IPS DF 4.7 (cell line): ENCODE data around the gene DNAAF5.

Source experiments
- DNase-seq: peaks from one replicate; pipeline ENCODE4 v3.0.0-alpha.2; 2013; ENCODE audit warnings: low spot score; ENCODE audit errors: extremely low read depth

The DNAAF5 gene

DNA sequence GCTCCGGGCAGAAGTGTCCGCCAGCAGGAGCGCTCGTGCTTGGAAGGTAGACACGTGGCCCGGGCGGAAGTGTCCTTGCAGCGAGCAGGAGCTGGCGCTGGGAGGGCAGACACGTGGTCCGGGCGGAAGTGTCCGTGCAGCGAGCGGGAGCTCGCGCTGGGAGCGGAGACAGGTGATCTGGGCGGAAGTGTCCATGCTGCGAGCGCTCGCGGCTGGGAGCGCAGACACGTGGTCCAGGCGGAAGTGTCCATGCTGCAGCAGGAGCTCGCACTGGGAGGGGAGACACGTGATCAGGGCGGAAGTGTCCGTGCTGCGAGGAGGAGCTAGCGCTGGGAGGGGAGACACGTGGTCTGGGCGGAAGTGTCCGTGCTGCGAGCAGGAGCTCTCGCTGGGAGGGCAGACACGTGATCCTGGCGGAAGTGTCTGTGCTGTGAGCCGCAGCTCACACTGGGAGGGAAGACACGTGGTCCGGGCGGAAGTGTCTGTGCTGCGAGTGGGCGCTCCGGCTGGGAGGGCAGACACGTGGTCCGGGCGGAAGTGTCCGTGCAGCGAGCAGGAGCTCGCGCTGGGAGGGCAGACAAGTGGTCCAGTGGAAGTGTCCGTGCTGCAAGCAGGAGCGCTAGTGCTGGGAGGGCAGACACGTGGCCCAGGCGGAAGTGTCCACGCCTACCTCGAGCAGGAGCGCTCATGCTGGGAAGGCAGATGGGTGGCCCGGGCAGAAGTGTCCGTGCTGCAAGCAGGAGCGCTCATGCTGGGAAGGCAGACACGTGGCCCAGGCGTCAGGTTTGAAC, 41.6 kb downstream of the DNAAF5 start:
- no peak for DNase-seq

DNA sequence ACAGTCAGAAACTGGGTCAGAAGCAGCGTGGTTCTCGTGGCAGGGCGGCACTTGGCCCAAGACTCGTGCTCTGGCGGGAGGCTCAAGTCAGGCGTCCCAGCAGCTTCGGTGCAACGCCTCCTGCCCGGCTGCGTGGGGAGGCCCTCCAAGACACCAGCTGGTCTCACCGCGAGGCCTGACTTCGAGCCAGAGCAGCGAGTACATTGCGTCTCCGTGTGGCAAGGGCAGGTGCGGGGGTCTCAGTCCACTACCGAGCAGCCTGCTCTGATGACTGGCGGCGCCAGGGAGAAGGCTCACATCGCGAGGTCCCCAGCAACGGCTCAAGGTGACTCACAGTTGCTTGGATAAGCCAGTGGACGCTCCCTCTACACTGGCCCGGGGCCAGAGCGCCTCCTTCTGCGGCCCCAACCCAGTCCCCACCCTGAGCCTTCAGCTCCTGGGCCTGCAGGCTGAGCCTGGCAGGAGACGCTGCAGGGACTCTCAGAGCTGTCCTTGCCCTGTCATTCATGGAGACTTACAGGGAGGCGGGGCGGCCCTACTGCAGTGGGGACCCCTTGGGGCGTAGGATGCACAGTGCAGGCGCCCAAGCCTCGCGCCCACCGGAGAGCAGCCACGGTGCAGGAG, 42.5 kb downstream of the DNAAF5 start:
- no peak for DNase-seq

DNA sequence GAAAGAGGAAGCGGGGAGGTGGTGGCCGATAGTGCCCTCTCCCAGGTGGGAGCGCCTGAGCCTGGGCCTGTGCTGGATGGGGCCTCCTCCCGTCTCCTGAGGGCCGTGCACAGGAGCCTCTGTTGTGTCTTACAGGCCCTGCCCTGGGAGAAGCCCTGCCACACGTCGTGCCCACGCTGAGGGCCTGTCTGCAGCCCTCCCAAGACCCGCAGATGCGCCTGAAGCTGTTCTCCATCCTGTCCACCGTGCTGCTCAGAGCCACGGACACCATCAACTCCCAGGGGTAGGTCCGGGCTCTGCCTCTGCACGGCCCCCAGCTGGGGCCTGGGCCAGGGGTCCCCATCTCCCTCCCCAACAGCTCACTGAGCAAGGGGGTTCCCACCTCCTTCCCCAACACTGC, 43.8 kb downstream of the DNAAF5 start:
- DNase-seq: no peak

DNA sequence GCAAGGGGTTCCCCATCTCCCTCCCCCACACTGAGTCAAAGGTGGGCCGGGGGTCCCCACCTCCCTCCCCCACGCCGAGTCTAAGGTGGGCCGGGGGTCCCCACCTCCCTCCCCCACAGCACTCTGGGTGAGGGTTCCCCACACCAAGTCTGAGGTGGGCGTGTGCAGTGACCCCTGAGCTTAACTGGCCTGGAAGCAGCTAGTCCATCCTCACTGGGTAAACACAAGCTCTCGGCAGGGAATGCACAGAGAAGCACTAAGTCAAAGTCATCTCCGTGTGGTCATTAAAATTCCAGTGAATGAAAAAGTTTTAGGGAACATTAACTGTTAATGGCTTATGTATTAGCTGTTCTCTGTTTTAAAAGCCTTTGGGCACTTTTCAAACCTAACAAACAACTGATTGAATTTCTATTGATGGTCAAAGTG, 44.3 kb downstream of the DNAAF5 start:
- no peak for DNase-seq

DNA sequence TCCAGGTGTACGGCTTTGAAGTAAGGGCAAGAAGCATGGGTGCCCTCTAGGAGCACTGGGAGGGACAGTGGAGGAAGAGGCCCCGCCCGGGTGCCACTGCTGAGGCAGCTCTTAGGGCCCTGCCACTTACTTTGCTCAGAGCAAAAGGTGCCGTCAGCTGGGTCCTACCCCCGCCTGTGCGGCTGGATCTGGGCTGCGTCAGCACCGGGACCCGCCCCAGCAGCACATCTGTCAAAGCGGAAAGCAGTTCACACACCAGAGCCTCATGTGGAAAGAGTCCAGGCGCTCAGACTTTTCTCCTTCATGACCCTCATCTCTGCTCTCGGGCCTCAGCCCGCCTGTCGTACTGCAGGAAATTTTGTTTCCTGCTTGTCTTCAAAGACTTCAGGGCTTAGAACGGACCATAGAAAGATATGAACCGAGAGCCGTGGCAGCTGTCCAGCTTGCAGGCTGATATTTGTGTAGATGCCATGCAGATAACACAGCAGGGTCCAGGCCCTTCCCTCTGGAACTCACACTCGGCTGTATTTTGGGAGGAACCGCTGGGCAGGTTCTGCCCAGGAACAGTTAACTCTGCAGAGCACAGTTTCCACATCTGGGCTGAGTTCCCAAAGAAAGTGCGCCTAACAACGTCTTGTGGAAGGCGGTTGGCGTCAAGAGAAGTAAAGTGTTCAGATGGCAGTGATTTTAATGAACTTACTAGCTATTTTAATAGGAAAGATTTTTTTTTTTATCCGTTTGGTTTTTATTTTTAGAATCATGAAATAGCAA, 44.9 kb downstream of the DNAAF5 start:
- no peak for DNase-seq

DNA sequence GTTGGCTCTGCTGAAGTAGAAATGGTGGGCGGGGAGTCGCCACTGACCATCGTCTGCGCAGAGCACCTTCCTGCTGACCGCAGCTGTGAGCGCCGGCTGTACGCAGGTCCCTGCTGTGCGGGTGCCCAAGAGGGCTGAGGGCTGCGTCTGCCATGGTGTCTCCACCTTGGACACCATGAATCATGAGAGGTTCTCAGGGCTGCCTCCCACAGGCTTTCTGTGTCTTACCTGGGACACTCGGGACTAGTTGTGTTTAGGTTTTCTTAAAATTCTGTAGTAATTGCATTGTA, 45.5 kb downstream of the DNAAF5 start:
- DNase-seq: no peak

DNA sequence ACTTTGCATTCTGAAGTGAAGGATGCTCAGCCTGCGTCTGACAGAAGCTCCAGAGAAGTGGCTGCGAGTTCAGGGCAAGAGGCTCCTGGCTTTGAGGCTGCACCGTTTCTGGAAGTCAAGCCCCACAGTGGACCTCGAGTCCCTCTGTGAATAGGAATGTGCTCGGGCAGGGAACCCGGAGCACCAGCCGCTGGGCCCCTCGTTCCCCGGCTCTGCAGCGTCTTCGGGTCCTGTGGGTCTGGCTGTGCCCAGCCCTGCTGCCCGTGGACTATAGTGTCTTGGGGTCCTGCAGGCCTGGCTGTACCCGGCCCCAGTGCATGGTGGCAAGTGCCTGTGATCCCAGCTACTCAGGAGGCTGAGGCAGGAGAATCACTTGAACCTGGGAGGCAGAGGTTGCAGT, 45.9 kb downstream of the DNAAF5 start:
- no peak for DNase-seq

DNA sequence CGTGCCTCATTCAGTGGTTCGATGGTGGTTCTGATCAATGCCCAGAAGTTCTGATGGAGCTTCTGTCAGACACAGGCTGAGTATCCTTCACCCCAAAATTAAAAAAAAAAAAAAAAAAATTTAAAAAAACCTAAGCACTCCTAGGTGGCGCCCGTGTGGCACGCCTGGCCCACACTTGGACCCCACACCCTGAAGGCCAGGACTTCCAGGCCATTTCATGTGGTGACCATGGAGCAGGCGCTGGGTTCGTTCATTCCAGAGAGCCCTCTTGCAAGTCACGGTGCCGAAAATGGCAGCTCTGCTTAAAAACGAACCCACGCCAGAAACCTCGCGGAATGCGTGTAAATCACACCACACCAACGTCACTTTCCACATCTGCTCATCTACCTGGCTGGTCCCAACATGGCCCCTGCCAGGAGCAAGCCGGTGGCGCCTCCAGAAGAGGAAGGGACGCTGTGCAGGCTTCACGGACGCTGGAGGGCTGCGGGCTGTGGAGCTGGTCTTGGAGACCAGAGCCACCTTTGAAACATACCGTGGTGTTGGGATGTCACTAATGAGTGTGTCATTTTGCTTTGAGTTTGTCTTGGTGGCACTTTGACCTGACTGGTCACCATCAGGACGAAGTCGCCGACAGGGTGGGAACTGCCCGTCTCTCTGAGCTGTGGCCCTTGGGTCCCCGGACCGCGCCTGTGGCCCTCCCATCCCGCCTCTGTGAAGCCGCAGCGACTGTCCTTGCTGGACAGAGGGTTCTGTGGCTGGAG, 46.5 kb downstream of the DNAAF5 start:
- DNase-seq: no peak

DNA sequence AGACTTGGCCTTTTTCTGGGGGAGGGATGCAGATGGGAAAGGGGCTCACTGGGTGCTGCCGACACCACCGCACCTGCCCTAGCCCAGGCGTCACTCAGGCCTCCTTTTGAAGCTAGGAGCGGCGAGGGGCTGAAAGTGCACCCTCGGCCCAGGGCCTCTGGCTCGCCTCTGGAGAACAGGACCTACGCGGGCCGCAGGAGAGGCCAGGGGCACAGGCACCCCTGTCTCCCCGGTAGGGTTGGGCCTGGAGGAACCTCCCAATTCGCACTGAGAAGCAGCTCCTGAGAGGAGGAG, 47.1 kb downstream of the DNAAF5 start:
- DNase-seq: no peak

DNA sequence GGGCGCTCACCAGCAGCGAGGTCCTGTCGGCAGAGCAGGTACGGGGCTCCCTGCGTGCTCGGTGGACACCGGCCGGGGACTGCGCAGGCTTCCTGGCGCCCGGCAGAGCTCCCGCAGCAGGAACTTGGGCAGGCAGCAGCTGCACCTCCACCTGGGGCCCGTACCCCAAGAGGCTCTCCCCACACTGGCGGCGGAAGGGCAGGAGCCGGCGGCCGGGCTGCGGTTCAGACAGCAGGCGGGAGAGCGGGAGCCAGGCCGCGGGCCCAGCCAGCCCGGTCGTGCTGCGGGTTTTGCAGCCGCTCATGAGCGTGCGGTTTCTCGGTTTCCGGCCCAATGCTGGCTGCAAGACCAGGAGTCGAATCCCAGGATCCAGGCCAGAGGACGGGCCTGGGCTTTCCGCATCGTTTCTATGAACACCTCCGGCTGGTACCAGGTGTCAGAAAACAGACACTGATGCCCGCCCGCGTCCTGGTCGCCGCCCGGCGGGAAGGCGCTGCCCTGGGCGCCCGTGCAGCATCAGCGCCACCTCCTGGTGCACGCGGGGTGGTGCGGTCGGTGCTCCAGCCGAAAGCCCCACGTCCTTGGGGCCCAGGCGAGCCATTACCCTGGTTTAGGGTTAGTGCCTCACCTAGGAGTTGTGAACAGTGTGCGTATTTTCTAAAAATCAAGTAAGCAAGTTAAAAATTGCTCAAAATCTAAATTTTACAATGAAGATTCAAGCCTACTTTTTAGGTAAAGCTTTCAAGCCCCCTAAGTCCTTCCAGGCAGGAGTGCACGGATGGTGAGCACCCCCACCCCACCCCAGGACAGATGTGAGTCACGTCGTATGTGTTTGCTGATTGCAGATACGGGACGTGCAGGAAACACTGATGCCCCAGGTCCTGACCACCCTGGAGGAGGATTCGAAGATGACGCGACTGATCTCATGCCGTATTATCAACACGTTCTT, 47.9 kb downstream of the DNAAF5 start:
- DNase-seq: no peak

DNA sequence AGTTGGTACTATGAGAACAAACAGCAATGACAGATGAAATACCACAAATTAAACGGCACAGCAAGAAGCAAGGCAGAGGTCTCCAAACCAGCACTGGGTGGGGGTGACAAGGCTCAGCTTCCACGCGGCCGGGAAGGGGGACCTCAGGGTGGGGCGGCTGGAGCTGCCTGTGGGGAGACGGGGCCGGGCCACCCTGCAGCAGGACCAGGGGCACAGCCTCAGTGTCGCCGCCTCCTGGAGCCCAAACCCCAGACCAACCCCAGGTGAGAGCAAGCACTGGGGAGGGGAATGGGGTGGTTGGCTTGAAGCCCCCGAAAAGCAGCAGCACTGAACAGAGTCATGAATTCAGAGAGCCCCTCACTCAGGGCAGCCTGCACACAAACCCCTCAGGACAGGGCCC, 49.9 kb downstream of the DNAAF5 start:
- DNase-seq: no peak

DNA sequence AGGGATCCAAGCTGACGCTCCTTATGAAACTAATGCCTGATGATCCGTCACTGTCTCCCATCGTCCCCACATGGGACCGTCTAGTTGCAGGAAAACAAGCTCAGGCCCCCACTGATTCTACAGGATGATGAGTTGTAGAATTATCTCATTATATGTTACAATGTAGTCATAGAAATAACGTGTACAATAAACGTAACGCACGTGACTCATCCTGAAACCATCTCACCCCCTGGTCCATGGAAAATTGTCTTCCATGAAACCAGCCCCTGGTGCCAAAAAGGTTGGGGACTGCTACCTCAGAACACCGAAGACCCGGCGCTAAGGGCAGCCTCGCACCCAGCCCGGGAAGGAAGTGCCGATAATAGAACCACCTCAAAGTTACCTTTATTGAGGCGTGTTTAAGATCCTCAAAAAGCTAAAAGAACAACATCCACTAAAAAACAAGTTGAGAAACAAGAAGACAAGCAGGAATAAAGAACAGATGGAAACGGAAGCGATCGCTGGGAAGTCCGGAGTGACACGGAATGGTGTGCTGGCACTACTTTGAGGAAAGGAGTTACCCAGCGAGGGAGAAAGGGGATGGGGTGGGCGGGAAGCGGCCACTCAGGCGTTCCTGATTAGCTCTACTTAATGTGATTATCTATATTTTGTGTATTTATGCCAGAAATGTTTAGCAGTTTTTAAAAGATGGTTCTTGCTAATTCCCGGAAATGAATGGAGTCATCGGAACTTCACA, 50.7 kb downstream of the DNAAF5 start:
- DNase-seq: no peak

DNA sequence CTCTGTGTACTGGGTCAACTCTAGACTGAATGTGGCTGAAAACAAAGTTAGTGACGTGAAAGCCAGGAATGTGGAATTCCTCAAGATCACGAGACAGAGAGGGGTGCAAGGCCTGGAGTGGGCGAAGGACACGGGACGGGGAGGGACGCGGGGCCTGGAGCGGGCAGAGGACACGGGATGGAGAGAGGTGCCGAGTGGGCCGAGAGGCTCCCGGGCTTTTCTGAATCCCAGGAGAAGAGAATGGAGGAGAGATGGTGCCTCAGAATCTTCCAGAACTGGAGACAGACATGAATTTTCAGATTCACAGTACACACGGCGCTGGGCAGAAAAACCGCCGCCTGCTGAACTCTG, 51.2 kb downstream of the DNAAF5 start:
- DNase-seq: no peak

DNA sequence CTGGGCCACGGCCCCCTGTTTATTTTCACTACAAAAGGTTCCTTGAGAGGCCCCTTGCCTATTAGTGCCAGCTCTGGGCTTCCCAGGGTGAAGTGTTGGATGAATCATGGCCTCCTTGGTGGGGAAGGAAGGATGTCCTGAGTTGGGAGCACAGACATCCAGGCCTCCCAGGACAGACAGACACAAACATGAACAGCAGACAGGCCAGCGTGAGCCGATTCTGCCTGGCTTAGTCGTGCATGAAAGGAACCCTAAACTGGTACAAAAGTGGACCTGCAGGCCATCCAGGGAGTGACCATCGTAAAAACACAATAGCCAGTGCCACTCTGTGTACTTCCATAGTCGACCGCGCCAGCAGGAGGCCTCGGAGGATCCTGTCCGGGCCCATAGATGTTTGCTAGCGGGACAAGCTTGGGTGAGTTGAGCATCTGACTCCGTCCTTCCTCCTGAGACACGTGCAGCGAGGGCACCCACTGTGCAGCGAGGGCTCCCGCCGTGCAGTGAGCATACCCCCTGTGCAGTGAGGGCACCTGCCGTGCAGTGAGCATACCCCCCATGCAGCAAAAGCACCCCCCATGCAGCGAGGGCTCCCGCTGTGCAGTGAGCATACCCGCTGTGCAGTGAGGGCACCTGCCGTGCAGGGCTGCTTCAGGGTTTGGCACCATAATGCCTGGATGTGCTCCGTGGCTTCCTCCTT, 51.9 kb downstream of the DNAAF5 start:
- no peak for DNase-seq

DNA sequence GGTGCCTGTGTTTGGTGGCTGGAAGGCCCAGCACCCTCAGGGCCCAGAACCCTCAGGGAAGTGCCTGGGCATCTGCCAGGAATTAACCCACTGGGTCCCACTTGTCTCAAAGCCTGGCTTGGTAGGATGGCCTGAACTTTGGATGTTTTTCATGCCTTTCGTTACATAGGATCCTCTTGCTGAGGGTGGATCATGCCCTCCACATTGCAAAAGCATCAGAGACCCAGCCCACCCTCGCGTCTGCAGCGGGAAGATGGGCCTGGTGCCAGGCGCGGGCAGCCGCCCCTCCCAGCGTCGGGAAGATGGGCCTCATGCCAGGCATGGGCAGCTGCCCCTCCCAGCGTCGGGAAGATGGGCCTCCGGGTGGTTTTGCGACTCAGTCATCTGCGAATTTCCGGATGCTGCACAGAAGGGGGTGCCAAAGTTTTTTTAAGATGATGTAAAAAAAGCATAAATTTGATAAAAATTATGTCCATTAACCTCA, 52.5 kb downstream of the DNAAF5 start:
- DNase-seq: no peak

DNA sequence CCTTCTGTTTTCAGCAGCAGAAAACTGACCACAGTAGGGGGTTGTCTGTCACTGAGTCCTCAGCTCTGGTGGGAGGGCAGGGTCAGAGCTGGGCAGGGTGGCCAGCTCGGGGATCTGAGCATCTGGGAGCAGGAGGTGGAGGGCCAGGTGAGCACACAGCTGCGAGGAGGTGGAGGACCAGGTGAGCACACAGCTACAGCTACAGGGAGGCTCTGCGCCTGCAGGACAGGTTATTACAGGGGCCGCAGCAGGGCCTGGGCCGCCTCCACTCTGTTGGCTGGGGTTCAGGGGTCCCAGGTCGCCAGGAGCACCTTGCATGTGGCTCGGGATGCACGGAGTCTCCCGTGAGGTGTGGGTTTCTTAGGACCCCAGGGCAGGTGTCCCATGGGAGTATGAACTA, 53.0 kb downstream of the DNAAF5 start:
- DNase-seq: no peak

DNA sequence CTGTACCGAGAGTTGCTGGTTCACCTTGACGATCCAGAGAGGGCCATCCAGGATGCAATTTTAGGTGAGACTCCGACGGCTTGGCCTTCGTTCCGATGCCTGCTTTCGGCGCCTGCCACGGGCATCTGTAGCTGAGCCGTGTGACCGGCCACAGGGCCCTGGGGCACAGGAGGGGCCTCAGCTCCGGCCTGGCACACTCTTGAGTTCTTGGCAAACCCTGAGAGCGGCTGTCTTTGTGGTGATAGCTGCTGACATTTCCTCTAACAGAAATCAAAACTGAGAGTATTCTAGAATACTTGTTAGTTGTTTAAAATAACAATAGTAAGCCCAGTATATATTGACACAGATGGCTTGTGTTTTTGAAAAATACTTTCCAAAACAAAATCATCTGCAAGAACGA, 53.6 kb downstream of the DNAAF5 start:
- no peak for DNase-seq

DNA sequence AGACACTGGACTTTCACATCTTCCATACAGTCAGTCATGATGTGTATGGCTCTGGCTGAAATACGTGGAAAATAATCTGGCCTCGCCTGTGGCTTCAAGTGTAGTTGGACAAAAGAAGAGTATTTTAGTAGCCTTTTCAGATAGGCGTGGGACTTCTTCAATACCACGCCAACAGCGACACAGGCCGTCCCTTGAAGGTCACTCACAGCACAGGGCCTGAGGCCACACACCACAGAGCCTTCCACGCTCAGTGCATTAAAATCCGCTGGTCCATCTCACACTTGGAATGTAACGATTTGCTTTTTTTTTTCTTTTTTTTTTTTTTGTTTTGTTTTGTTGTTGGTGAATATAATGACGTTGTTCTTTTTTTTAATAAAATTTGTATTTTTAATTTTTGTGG, 54.0 kb downstream of the DNAAF5 start:
- no peak for DNase-seq

DNA sequence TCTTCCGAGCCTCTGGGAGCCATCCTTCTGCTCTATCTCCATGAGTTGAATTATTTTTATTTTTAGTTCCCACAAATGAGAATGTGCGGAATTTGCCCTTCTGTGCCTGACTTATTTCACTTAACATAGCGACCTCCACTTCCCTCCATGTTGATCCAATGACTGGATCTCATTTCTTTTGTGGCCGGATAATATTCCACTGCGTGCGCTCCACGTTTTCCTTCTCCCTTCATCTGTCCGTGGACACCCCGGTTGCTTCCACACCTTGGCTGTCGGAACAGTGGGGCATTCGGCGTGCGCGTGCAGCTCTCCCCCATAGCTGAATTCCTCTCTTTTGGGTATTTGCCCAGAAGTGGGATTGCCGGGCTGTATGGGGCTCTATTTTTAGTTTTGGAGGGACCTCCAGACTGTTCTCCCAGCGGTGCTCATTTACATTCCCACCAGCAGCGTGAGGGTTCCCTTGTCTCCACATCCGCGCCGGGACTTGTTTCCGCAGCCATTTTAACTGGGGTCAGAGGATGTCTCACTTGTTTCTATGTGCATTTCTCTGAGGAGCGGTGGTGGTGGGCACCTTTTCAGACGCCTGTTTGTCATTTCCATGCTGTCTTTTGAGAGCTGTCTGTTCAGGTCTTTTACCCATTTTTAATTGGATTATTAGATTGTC, 54.8 kb downstream of the DNAAF5 start:
- no peak for DNase-seq
